Heart left ventricle (tissue), 13 donors: Measurements from ENCODE around the gene SYDE2.

Experiments
- POLR2A ChIP-seq, 2 donors: fragments of 450-650 bp; IDR thresholded peaks; one replicate each; pipeline ENCODE4 v1.6.1; 2017; ENCODE audit warnings: antibody characterized with exemption in 2 of 2, mild to moderate bottlenecking in 2 of 2, moderate library complexity in 2 of 2
- TF ChIP-seq, protein P1 (sequence below), 12 donors: fragments of 200-600 bp; sonication (generic) in 4 of 12; IDR thresholded peaks; one replicate each; pipeline versions ENCODE4 v1.5.0 to v1.8.0; 2018 to 2022; ENCODE audit warnings: antibody characterized with exemption in 12 of 12, mild to moderate bottlenecking in 5 of 12
- donor health status: ischemic (EF 13 %, LVEDD 7.1; RV severe dilation, severe dysfunction).
- donor health status: DM: no; HTN: yes; CAD: no.
- donor health status: DM: no; HTN: no; CAD: no.
- donor health status: ischemic (EF 25% LVEDD 6.9; RV normal size, moderate dysfunction).
- donor health status: ischemic (EF 25% LVEDD 5.7; RV mildly dilated, moderate dysfunction).
- donor health status: ischemic (EF 35%, LVEDD 5.7; RV mildly dilated, moderate dysfunction).
- donor health status: nonischemic (EF 11% LVEDD 7.7; RV severe dilation, severe dysfunction).
- donor health status: DM: yes; HTN: yes; CAD: no.
- donor health status: PGD.
- donor health status: ischemic (EF 29% LVEDD 5.4; RV normal size, mild dysfunction).
- donor health status: nonischemic (EF 23%, LVEDD 6.1; RV moderate dilation, normal function).

DNA sequence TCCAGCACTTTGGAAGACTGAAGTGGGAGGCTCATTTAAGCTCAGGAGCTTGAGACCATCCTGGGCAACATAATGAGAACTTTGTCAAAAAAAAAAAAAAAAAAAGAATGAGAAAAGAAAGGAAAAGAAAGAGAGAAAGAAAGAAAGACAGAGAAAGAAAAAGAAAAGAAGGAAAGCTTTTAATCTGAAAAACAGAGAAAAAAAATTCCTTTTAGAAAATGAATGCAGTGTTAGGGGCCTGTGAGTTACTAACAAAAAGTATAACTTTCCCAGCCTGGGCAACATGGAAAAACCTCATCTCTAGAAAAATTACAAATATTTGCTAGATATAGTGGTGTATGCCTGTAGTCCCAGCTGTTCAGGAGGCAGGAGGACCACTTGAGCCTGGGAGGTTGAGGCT lies 15.9 kb upstream of the SYDE2 start:
- TF ChIP-seq, protein P1, sequence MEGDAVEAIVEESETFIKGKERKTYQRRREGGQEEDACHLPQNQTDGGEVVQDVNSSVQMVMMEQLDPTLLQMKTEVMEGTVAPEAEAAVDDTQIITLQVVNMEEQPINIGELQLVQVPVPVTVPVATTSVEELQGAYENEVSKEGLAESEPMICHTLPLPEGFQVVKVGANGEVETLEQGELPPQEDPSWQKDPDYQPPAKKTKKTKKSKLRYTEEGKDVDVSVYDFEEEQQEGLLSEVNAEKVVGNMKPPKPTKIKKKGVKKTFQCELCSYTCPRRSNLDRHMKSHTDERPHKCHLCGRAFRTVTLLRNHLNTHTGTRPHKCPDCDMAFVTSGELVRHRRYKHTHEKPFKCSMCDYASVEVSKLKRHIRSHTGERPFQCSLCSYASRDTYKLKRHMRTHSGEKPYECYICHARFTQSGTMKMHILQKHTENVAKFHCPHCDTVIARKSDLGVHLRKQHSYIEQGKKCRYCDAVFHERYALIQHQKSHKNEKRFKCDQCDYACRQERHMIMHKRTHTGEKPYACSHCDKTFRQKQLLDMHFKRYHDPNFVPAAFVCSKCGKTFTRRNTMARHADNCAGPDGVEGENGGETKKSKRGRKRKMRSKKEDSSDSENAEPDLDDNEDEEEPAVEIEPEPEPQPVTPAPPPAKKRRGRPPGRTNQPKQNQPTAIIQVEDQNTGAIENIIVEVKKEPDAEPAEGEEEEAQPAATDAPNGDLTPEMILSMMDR (IDR thresholded peaks at IDR 0.05): no peak
- TF ChIP-seq POLR2A (IDR thresholded peaks at IDR 0.05): no peak
